Hypothalamus (tissue), 51 donors: ENCODE data around the gene LDHD.
A peak's percentile ranks its signal among the peaks of the same experiment; 100 is the strongest.

Source experiments
- DNase-seq, 51 donors: peaks; one replicate each; lab custom pipeline; 2025; lab: John Stamatoyannopoulos, UW

LDHD gene

GRCh38 chr16:75083813-75084212 is 32.8 kb downstream of the LDHD start:
- DNase-seq, result no peak

GRCh38 chr16:75081179-75081859 is 35.3 kb downstream of the LDHD start:
- DNase-seq, result no peak

DNA sequence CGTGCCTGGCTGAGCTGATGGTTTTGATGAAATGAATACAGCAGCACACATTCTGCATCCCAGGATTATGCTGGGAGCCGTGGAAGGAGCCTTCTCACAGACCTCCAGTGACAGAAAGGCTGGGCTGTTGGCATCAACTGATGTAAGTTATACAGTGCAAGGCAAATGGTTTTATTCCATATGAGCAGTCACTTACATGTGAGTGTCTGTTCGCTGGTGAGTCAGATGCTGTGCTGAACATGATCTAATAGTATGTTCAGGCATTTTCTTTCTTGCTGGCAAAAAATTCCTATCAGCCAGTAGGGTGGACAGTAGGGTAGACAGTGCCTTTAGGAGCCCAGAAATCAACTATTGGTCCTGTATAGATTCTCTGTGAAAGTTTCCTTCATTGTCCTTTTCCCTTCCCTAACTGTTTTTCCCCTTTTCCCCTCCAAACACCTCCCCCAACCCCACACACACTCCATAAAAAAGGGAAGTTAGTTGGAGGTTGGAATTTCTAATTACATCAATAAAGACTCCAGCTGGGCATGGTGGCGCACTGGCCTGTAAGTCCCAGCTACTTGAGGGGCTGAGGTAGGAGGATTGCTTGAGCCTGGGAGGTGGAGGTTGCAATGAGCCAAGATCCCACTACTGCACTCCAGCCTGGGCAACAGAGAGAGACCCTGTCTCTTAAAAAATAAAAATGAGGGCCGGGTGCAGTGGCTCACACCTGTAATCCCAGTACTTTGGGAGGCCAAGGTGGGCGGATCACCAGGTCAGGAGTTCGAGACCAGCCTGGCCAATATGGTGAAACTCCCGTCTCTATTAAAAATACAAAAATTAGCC is 36.2 kb downstream of the LDHD start:
- no peak for DNase-seq

DNA sequence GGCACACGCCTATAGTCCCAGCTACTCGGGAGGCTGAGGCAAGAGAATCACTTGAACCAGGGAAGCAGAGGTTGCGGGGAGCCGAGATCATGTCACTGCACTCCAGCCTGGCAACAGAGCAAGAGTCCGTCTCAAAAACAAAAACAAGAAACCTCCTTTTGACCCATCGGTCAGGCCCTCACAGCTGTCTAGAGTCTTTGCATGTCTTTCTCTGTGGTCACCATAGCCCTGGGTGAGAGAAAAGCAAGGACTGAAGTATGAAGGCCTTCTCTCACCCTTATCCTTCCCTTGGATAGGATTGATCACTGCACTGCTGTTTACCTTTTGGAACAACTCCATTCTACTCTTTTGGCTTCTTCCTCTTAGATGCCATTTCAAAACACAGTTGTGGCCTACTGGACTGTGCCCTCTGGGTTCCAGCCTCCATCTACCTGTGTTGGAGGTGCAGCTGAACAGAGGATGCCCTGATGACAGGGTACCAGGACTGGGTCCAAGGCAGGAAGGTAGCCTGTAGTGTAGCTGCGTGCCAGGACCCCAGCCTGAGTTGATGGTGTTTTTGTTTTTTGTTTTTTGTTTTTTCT is 37.1 kb downstream of the LDHD start:
- no peak for DNase-seq

DNA sequence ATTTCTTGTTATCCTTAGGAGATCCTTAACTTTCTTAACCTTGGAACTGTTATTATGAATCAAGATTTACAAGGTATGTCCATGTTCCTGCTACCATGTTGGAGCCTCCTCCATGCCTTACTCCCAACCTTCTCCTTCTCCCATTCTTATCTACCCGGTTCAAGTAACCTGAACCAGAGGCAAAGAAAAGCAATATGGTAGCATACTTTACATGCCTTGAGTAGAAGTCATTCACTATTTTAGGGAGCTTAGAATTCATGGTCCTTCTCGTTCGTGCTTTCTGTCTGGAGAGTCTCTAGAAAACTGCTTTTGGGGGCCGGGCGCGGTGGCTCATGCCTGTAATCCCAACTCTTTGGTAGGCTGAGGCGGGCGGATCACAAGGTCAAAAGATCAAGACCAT is 37.7 kb downstream of the LDHD start:
- DNase-seq, result no peak

DNA sequence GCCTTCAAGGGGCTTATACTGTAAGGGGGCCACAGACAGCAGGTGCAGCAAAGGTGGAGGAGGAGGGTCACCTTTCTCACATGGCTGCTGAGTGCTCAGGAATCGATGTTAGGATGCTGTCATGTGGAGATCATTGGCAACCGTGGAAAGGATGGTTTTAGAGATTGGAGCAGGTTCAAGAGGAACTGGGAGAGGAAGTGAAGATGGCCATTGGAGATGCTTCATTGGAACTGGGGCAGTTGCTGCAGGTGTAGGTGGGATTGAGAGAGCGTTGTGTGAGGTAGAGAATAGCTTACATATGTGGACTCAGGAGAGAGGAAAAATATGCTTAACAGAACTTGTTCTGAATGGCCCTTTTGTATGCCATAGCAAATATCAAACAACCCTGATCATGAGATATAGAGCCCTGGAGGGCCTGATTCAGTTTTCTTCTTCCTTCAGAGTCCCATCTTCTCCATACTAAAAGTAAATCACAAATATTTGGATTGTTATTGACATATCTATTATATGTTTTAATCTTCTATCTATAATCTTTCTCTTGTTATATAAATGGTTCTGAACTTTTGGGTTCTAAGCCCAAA is 40.8 kb downstream of the LDHD start:
- no peak for DNase-seq

DNA sequence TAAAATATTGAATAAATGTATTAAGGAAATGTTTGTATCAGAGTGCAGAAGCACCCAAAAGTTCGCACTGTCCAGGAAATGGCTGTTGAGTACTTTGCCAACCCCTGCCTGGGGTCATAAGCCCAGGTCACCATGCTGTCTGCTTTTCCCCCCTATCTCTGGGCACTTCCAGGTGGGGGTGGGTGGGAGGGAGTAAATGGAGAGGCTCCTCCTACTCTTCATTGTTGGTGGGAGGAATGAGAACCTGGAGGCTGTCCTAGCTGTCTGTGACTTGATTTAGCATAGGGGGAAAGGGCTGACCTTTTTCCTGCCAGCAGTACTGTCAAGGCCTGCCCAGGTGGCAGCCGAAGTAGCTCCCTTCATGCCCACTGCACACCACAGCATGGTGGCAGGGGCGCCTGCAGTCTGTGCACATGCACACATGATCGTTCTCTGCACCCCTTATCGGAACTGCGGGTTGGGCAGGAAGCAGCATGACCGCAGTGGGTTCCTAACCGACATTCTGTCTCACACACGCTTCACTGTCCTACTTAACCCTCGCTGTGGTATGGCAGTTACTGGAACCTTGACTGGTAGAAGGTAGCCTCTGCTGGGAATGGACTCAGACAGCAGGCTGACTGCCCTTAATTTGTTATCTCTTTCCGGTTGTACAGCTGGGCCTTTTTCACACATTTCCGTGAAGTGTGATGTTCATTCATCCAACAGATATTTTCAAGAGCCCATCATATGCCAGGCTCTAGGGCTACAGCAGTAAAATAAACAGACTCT is 41.5 kb downstream of the LDHD start:
- DNase-seq, result no peak

DNA sequence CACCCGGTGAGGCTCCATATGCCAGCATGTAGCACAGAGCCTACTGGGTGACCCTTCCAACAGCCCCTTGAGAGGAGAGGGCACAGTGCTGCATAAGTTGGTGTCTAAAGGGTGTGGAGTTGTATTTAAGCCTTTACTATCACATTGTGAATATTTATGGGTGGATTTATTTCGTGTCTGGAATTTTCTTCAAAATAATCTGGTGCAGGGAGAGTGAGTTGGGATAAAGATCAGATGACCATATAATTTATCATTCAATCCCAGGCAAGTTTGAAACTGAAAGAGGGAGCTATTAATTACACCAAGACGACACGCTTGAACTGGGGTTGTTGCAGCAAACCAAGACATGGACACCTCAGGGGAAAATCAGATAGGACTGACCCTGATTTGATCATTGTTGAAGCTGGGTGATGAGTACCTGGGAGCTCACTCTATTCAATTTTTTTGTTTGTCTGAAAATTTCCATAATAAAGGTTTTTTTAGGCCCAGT is 42.2 kb downstream of the LDHD start:
- no peak for DNase-seq

DNA sequence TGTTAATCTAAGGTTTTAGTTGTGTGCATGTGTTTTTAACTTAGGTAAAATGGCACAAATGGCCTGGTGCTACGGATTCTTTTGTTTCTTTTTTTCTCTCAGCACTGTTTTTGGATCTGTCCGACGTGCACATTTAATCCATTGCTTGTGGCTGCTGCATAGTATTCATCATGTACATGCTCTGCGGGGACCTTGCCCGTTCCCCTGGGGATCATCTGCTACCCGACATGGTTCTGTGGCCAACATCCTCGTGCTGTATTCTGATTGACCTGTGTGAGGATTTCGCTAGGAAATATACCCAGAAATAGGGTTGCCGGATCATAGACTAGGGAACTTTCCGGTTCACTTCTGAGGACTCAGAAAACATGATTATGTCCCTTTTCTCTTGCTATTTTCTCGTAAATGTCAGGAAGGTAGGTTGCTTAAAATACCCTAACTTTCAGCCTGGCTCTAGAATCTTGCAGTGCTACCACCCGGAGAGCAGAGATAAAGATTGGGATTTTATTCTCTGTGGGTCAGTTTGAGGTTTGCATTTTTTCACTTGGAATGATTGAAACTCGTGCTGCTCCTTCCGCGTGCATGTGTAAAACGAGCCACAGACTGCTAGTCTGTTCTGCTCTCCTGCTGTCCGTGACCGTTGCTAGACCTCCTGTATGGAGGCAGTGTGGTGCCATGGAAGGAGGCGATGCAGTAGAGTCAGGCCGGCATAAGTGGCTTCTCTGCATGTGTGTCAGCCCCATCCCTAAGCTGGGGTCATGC is 42.9 kb downstream of the LDHD start:
- DNase-seq, result no peak

GRCh38 chr16:75072239-75072947 is 44.2 kb downstream of the LDHD start:
- DNase-seq, result no peak

DNA sequence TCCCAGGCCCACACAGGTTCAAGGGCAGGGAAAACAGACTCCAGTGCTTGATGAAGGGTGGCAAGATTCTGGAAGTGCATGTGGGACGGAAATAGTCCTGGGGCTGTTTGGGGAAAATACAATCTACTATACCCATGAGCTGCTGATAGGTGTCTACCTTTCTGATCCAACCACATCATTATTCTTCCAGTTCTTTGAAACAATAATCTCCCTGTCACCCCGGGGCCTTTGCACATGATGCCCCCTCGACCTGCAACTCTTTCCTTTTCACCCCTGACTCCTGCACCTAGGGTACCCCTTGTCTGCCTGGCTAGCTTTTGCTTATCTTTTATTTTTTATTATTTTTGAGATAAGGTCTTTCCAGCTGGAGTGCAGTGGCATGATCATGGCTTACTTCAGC is 45.0 kb downstream of the LDHD start:
- no peak for DNase-seq

DNA sequence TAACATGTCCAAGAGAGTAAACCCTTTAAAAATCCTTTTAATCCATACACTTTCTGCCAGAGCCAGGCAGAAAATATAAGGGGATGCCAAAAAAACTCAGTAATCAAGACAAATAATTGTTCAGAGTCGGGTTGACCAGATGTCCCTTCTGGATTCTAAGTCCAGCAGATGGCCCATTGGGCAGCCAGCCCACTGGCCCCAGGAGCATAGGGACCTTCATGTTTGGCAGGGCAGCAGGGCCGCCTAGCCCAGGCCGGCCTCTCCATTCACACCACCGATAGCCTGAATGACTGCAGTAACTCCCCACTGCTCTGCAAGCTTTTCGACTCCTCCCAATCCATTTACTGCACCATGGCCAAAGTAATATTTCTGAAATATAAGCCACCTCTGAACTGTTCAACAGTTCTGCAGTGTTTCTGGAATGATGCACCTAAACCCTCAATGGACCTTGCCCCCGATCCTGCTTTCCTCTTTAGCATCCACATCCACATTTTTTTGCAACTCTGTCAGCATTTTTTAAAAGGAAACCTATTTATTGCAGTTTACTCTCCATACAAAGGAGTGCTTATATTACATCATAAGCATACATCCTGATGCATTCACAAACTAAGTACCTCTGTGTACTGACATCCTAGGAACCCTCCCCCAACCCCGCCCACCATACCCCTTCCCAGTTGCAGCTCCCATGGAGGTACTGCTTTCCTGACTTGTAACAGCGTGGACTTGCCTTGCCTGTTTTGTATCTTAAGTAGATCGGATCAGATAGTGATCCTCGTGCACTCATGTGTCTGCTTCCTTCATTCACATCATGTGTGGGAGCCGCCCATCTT is 46.4 kb downstream of the LDHD start:
- peak in 23 of 51 donors; percentile 4 to 62 (median 22) for DNase-seq

GRCh38 chr16:75068085-75069031 is 48.2 kb downstream of the LDHD start:
- no peak for DNase-seq

DNA sequence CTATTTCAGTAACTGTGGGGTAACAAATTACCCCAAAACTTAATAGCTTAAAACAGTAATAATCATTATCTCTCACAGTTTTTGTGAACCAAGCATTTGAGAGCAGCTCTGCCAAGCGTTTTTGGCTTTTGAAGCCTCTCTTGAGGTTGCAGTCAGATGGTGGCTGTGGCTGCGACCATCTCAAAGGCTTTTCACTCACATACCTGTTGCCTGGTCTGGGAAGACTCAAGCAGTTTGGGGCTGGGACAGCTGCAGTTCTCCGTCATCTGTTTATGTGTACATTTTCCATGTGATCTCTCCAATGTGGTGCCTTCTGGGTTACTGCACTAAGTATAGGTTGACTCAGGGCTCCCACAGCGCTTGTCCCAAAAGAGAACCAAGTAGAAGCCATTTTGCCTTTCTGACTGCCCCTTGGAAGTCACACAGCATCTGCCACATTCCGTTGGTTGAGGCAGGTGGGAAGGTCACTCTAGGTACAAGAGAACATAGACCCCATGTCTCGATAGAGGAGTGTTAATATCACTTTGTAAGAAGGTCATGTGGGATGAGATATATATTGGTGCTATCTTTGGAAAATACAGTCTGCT is 49.6 kb downstream of the LDHD start:
- DNase-seq, result no peak

GRCh38 chr16:75065521-75066149 is 50.9 kb downstream of the LDHD start:
- DNase-seq, result no peak

- DNase-seq, result no peak
These were observed 51.5 kb downstream of the LDHD start for GRCh38 chr16:75065149-75065505.
